NT2/D1 (cell line): ENCODE data around the gene BICRA.
A peak's percentile ranks its signal among the peaks of the same experiment; 100 is the strongest.

Source experiments
- DNase-seq: peaks from one replicate; pipeline ENCODE4 v3.0.0-alpha.2; 2011; ENCODE audit warnings: low read depth, low spot score
- H3K27me3 ChIP-seq: 2 replicates; pipeline ENCODE4 v1.6.0; 2011; ENCODE audit warnings: mild to moderate bottlenecking; ENCODE audit not compliant: insufficient read length, insufficient read depth
- H3K36me3 ChIP-seq: 2 replicates; pipeline ENCODE4 v1.6.1; 2011; ENCODE audit warnings: mild to moderate bottlenecking, low read length, mixed read lengths; ENCODE audit not compliant: insufficient read depth, insufficient read length
- H3K4me1 ChIP-seq: 2 replicates; pipeline ENCODE4 v1.5.1; 2011; ENCODE audit not compliant: insufficient read depth, insufficient read length
- H3K4me3 ChIP-seq: 2 replicates; pipeline ENCODE4 v1.5.1; 2011; ENCODE audit warnings: low read depth; ENCODE audit not compliant: insufficient read length
- H3K9ac ChIP-seq: 2 replicates; pipeline ENCODE4 v1.6.0; 2011; ENCODE audit warnings: low read depth; ENCODE audit not compliant: insufficient read length
- H3K9me3 ChIP-seq: 2 replicates; pipeline ENCODE4 v1.5.1; 2011; ENCODE audit warnings: mild to moderate bottlenecking, low read length; ENCODE audit not compliant: insufficient read depth
- SUZ12 ChIP-seq: IDR thresholded peaks from 2 replicates; pipeline ENCODE4 v1.6.1; 2011; ENCODE audit not compliant: insufficient read length, insufficient read depth; ENCODE audit errors: extremely low read depth
- YY1 ChIP-seq: IDR thresholded peaks from 2 replicates; pipeline ENCODE4 v1.6.1; 2011; ENCODE audit not compliant: insufficient read length, insufficient read depth
- ZNF274 ChIP-seq: IDR thresholded peaks from 2 replicates; pipeline ENCODE4 v1.6.1; 2011; ENCODE audit warnings: mild to moderate bottlenecking, low read depth, low read length

The BICRA gene

GRCh38 chr19:47608969-47609905 lies at the start of gene BICRA:
BICRA (plus strand) TSS chr19:47609134; CDS start chr19:47673575, 64,441 bp downstream.
- Histone ChIP-seq H3K4me3 (peak within 1 kb of the TSS; percentile 85), H3K9me3 (no peaks in the 10 kb centered on the region)
- peak; percentile 61 for DNase-seq

GRCh38 chr19:47560999-47561398 lies 47.9 kb upstream of the BICRA start:
- Histone ChIP-seq H3K27me3 (no peaks in the 10 kb centered on the region), H3K9me3 (no peaks in the 10 kb centered on the region), H3K9ac (no peak overlapping the region), H3K4me1 (no peaks in the 10 kb centered on the region), H3K36me3 (no peaks in the 10 kb centered on the region), H3K4me3 (no peak overlapping the region)
- no peak for DNase-seq
- no peak for TF ChIP-seq SUZ12
- no peak for TF ChIP-seq YY1
- no peak for TF ChIP-seq ZNF274

More at GRCh38 chr19:47608969-47609905, at the start of gene BICRA:
- no peak for TF ChIP-seq YY1
- no peak for TF ChIP-seq ZNF274
- no peak for TF ChIP-seq SUZ12
- Histone ChIP-seq H3K36me3 (peaks cover 15% of the 10 kb centered on the region), H3K9ac (peak within 1 kb of the TSS; percentile 98), H3K27me3 (no peaks in the 10 kb centered on the region), H3K4me1 (peaks cover 8% of the 10 kb centered on the region)

- Histone ChIP-seq H3K9ac (no peak overlapping the region), H3K27me3 (no peaks in the 10 kb centered on the region), H3K4me1 (no peaks in the 10 kb centered on the region), H3K9me3 (no peaks in the 10 kb centered on the region), H3K36me3 (no peaks in the 10 kb centered on the region), H3K4me3 (no peak overlapping the region)
- DNase-seq: no peak
- no peak for TF ChIP-seq YY1
- TF ChIP-seq ZNF274: no peak
Observed at GRCh38 chr19:47561440-47562057, 47.4 kb upstream of the BICRA start.

- Histone ChIP-seq H3K9ac (no peak overlapping the region), H3K27me3 (no peaks in the 10 kb centered on the region), H3K4me1 (no peaks in the 10 kb centered on the region), H3K4me3 (no peak overlapping the region), H3K9me3 (no peaks in the 10 kb centered on the region), H3K36me3 (no peaks in the 10 kb centered on the region)
- TF ChIP-seq SUZ12: no peak
- TF ChIP-seq ZNF274: no peak
- TF ChIP-seq YY1: no peak
- DNase-seq: no peak
Observed at GRCh38 chr19:47564081-47564480, 44.9 kb upstream of the BICRA start.

GRCh38 chr19:47569331-47569730 lies 39.6 kb upstream of the BICRA start:
- DNase-seq: no peak
- Histone ChIP-seq H3K9ac (no peak overlapping the region), H3K4me1 (no peaks in the 10 kb centered on the region), H3K36me3 (no peaks in the 10 kb centered on the region), H3K27me3 (no peaks in the 10 kb centered on the region), H3K4me3 (no peak overlapping the region), H3K9me3 (no peaks in the 10 kb centered on the region)
- TF ChIP-seq YY1 (no peak), ZNF274 (no peak), SUZ12 (no peak)

- TF ChIP-seq YY1: no peak
- no peak for TF ChIP-seq ZNF274
- no peak for TF ChIP-seq SUZ12
- DNase-seq: no peak
- H3K4me3 ChIP-seq: no peak overlapping the region
- H3K27me3 ChIP-seq: no peaks in the 10 kb centered on the region
- H3K36me3 ChIP-seq: no peaks in the 10 kb centered on the region
- H3K4me1 ChIP-seq: no peaks in the 10 kb centered on the region
- H3K9me3 ChIP-seq: no peaks in the 10 kb centered on the region
- no peak overlapping the region for H3K9ac ChIP-seq
Observed at GRCh38 chr19:47572635-47573034, 36.3 kb upstream of the BICRA start.

- TF ChIP-seq YY1: no peak
- TF ChIP-seq ZNF274: no peak
- TF ChIP-seq SUZ12: no peak
- no peaks in the 10 kb centered on the region for H3K27me3 ChIP-seq
- no peak within 1 kb of the TSS for H3K9ac ChIP-seq
- no peak for DNase-seq
- no peaks in the 10 kb centered on the region for H3K4me1 ChIP-seq
- no peak within 1 kb of the TSS for H3K4me3 ChIP-seq
- H3K36me3 ChIP-seq: no peaks in the 10 kb centered on the region
- no peaks in the 10 kb centered on the region for H3K9me3 ChIP-seq
Observed at GRCh38 chr19:47573071-47574026, 35.6 kb upstream of the BICRA start, which contains the start of gene ZNF541. ZNF541 (minus strand) TSS chr19:47573148; CDS start chr19:47555856, 17,292 bp downstream.
